ENCODE measurements around the gene CCL20.
"Not testable (repeated sequence)": the region's sequence is repeated elsewhere in the genome, so short reads cannot be mapped to it uniquely, and the experiment has no call there.

The CCL20 gene

GRCh38 chr2:227834916-227835650, 21.4 kb downstream of the CCL20 start:
- DNase-seq (ENCODE audit: low spot score), result no peak

GRCh38 chr2:227839339-227840129, 25.9 kb downstream of the CCL20 start:
- DNase-seq (ENCODE audit: low spot score), result not testable (repeated sequence)

- DNase-seq (ENCODE audit: low spot score), result no peak
Observed at GRCh38 chr2:227846831-227847230, 33.2 kb downstream of the CCL20 start.

- no peak for DNase-seq (ENCODE audit: low spot score)
Observed at GRCh38 chr2:227848146-227848545, 34.5 kb downstream of the CCL20 start.

- no peak for DNase-seq (ENCODE audit: low spot score)
Observed at GRCh38 chr2:227848586-227848985, 34.9 kb downstream of the CCL20 start.

DNA sequence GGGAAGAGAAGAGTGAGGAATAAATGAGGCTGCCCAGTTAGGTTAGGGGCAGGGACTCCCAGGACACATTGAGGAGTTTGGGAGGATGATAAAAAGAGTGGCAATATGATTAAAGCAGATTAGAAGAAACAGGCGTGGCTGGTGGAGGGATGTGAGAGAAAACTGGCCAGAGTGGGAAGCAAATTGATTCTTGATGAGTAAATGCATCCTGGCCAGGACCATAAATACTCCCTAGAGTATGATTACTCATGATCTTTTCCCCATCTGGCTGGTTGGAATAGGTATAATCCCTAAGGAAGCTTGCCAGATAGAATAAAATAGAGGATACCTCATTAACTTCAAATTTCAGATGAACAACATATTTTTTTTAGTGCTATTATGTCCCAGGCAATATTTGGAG, 36.3 kb downstream of the CCL20 start:
- no peak for DNase-seq (ENCODE audit: low spot score)

GRCh38 chr2:227853204-227853629, 39.6 kb downstream of the CCL20 start:
- DNase-seq (ENCODE audit: low spot score), result no peak

DNA sequence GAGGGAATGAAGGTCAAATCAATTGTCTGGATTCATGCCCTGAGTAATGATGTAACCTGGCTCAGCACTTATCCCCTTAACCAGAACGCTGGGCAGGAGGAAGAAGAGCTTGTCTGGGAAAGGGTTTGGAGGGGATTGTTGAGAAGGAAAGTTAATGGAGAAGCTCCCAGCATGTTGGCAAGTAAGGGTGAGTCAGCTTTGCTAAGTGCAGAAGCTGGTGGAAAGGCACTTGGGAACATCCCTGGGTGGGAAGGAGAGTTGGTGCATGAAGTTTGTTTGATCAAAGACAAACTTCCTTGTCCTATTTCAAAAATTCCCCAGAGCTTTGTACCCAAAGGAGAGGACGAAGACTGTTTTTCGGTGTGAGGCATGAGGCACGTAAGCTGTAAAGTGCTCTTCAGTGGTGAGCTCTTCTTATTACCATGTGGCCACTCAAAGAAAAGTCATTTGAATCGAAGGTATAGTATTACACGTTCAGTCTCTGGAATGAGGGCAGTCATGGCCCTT, 40.2 kb downstream of the CCL20 start:
- no peak for DNase-seq (ENCODE audit: low spot score)

GRCh38 chr2:227855440-227855839, 41.8 kb downstream of the CCL20 start:
- peak; percentile 31 for DNase-seq (ENCODE audit: low spot score)

DNA sequence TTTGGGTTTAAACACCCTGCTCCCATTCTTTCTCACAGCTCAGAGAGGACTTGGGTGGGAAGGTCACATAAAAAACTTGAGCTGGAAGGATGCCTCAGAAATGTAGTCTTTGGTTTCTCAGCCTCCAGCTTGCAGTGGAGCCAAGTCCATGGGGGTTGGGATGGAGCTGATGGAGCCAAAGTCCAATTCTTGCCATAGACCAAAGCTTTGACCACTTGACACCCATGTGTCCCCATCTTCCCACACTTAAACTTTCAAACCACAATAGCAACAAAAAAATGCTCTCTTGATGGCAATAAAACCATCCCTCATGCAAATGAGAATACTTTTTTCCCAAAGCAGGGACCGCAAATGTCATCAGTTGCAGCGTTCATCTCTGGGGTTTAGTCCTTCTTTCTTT, 43.1 kb downstream of the CCL20 start:
- no peak for DNase-seq (ENCODE audit: low spot score)

DNA sequence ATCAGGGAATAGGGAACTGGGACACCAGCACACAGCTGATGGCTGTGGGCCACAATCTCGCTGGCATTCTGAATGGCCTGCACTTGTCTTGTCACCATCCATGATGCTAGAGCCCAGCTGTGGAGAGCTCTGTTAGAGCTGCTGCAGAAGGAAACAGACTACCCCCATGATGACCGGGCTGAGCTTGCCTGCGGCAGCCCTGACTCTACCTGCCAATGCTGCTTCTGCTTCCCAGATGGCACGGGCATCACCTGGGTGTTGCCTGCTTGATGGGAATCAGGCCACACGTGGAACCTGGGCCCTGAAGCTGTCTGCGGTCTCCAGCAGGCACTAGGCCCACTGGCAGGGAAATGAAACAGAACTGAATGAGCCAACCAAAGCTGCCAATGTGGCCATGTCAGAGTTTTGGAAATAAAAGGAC, 46.6 kb downstream of the CCL20 start:
- peak; percentile 73 for DNase-seq (ENCODE audit: low spot score)

DNA sequence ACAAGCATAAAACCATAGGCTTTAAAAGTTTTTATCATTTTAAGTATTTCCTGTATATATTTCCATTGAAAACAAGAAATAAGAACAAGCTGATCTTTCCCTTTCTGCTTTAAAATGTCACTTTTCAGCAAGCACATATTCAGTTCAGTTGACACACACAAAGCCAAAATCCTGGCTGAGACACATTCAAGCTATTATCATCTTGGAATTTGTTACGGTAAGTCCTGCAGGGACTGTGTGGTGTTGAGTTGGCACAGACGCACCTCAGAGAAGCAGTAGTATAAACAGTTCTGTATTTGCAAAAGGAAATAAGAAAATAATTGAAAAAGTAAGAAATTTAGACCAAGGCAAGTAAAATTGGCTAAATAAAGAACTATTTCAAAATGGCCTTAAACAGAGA, 47.4 kb downstream of the CCL20 start:
- DNase-seq (ENCODE audit: low spot score), result no peak

- DNase-seq (ENCODE audit: low spot score), result peak; percentile 46
Observed at GRCh38 chr2:227862227-227862740, 48.6 kb downstream of the CCL20 start.

- DNase-seq (ENCODE audit: low spot score), result no peak
Observed at GRCh38 chr2:227862741-227863588, 49.3 kb downstream of the CCL20 start.

- DNase-seq (ENCODE audit: low spot score), result no peak
Observed at GRCh38 chr2:227864161-227864756, 50.6 kb downstream of the CCL20 start.

DNA sequence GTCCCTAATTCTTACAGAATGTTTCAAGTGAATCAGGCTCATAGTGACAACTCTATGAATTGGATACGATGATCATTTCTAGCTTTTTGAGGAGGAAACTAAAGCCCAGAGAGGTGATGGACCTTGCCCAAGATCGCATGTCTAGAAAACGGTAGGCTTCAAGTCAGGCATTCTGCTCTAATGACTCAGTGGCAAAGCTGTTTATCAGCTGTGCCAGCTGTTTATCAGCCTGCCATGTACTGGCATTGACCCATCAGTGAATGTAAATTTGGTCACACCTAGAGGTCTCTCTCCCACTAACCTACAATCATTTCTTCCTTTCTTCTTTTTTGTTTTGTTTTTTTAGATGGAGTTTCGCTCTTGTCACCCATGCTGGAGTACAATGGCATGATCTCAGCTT, 51.6 kb downstream of the CCL20 start:
- no peak for DNase-seq (ENCODE audit: low spot score)
